Measurements from ENCODE around the gene PPP1R12B. TPM values are rescaled to one million over a fixed set of nuclear protein-coding genes. Genes with fewer than 3 reads are reported as not detected.
"Not testable (repeated sequence)": the region's sequence is repeated elsewhere in the genome, so short reads cannot be mapped to it uniquely, and the experiment has no call there.

The PPP1R12B gene
- total RNA-seq, 1 donor from 2014 or later: 49.1 TPM

GRCh38 chr1:202615501-202616354, 267.2 kb downstream of the PPP1R12B start:
- DNase-seq (no peak), ATAC-seq (peak; percentile 88)
- Histone ChIP-seq H3K27ac (peak overlapping the region; percentile 2), H3K4me1 (peaks cover 13% of the 10 kb centered on the region), H3K36me3 (no peaks in the 10 kb centered on the region), H3K27me3 (no peaks in the 10 kb centered on the region), H3K4me3 (no peak overlapping the region), H3K9me3 (no peaks in the 10 kb centered on the region)
- TF ChIP-seq CTCF (IDR thresholded peaks at IDR 0.05): no peak
- intact Hi-C loops (cut with DNase I): no loop called here

GRCh38 chr1:202616355-202616915, 267.9 kb downstream of the PPP1R12B start:
- no peak for TF ChIP-seq CTCF (IDR thresholded peaks at IDR 0.05)
- Histone ChIP-seq H3K27ac (no peak overlapping the region), H3K4me1 (peaks cover 13% of the 10 kb centered on the region), H3K27me3 (no peaks in the 10 kb centered on the region), H3K4me3 (no peak overlapping the region), H3K36me3 (no peaks in the 10 kb centered on the region), H3K9me3 (no peaks in the 10 kb centered on the region)
- ATAC-seq: no peak
- intact Hi-C loops (cut with DNase I): no loop called here
- DNase-seq: no peak

GRCh38 chr1:202619012-202619411, 270.5 kb downstream of the PPP1R12B start:
- ATAC-seq, DNase-seq: not testable (repeated sequence)

GRCh38 chr1:202619505-202619904, 271.0 kb downstream of the PPP1R12B start:
- TF ChIP-seq CTCF (IDR thresholded peaks at IDR 0.05): no peak
- Histone ChIP-seq H3K27ac (no peak overlapping the region), H3K4me3 (no peak overlapping the region), H3K9me3 (no peaks in the 10 kb centered on the region), H3K36me3 (no peaks in the 10 kb centered on the region), H3K4me1 (peaks cover 13% of the 10 kb centered on the region), H3K27me3 (no peaks in the 10 kb centered on the region)
- DNase-seq (no peak), ATAC-seq (no peak)
- intact Hi-C loops (cut with DNase I): no loop called here

More at GRCh38 chr1:202619012-202619411, 270.5 kb downstream of the PPP1R12B start:
- H3K9me3 ChIP-seq; H3K36me3 ChIP-seq; H3K27ac ChIP-seq; H3K4me3 ChIP-seq; intact Hi-C loops (cut with DNase I); H3K27me3 ChIP-seq: not testable (repeated sequence)
- peaks cover 13% of the 10 kb centered on the region for H3K4me1 ChIP-seq

- H3K27ac ChIP-seq; intact Hi-C loops (cut with DNase I); DNase-seq; ATAC-seq; H3K36me3 ChIP-seq; H3K4me3 ChIP-seq; H3K27me3 ChIP-seq; H3K9me3 ChIP-seq: not testable (repeated sequence)
- H3K4me1 ChIP-seq: peaks cover 11% of the 10 kb centered on the region
Observed at GRCh38 chr1:202620036-202620435, 271.5 kb downstream of the PPP1R12B start.

GRCh38 chr1:202621446-202621845, 272.9 kb downstream of the PPP1R12B start:
- intact Hi-C loops (cut with DNase I): no loop called here
- DNase-seq: no peak

More at GRCh38 chr1:202621446-202621845, 272.9 kb downstream of the PPP1R12B start:
- ATAC-seq: no peak
- H3K27me3 ChIP-seq: no peaks in the 10 kb centered on the region
- no peak overlapping the region for H3K4me3 ChIP-seq
- TF ChIP-seq CTCF (IDR thresholded peaks at IDR 0.05): no peak
- no peak overlapping the region for H3K27ac ChIP-seq
- no peaks in the 10 kb centered on the region for H3K36me3 ChIP-seq
- H3K9me3 ChIP-seq: no peaks in the 10 kb centered on the region
- H3K4me1 ChIP-seq: peaks cover 3% of the 10 kb centered on the region

Data from upper lobe of right lung (tissue), 1 donor.